CD4-positive, alpha-beta T cell (primary cell): Measurements from ENCODE around the gene L3MBTL1. TPM values are rescaled to one million over a fixed set of nuclear protein-coding genes. Genes with fewer than 3 reads are reported as not detected.

Experiments
- ATAC-seq: fragments of 200-7000 bp; cut with Tn5 transposase; one replicate; pipeline ENCODE4 v1.10.0; 2022; ENCODE audit warnings: mild to moderate bottlenecking; ENCODE audit not compliant: poor library complexity
- CTCF ChIA-PET: fragments of 350-600 bp; sonication (Branson Sonifier 250); formaldehyde crosslinking; loops from one replicate; lab custom pipeline; 2021; ENCODE audit warnings: antibody characterized with exemption, inconsistent platforms; lab: Charles Lee
- POLR2A ChIA-PET: fragments of 350-600 bp; sonication (Branson Sonifier 250); formaldehyde crosslinking; loops from one replicate; lab custom pipeline; 2021; ENCODE audit warnings: antibody characterized with exemption, inconsistent platforms; lab: Charles Lee
- DNase-seq, 14 experiments: peaks; one replicate each; pipeline ENCODE4 v3.0.0-alpha.2; 2013 to 2020; ENCODE audit warnings: mixed read lengths in 2 of 14
- H3K27ac ChIP-seq, 2 donors: one replicate each; pipeline versions ENCODE4 v1.5.1 to v1.7.0; 2013; ENCODE audit warnings: low read length in 2 of 2, low read depth in 1 of 2, mild to moderate bottlenecking in 1 of 2
- H3K27me3 ChIP-seq, 2 experiments: 1 replicate in 1 of 2; 2 replicates in 1 of 2; pipeline versions ENCODE4 v1.6.1 to v1.7.0; 2013; ENCODE audit warnings: low read length in 2 of 2, control low read depth in 1 of 2, mild to moderate bottlenecking in 1 of 2, moderate library complexity in 1 of 2; ENCODE audit not compliant: insufficient read depth in 2 of 2, control insufficient read depth in 1 of 2
- H3K36me3 ChIP-seq: one replicate; pipeline ENCODE4 v1.6.1; 2013; ENCODE audit warnings: low read length, control low read depth; ENCODE audit not compliant: insufficient read depth
- H3K4me1 ChIP-seq: one replicate; pipeline ENCODE4 v1.6.1; 2013; ENCODE audit warnings: low read length, control low read depth; ENCODE audit not compliant: insufficient read depth
- H3K4me3 ChIP-seq: one replicate; pipeline ENCODE4 v1.5.1; 2013; ENCODE audit warnings: mild to moderate bottlenecking, low read length, moderate library complexity
- H3K9me3 ChIP-seq, 2 experiments: 1 replicate in 1 of 2; 2 replicates in 1 of 2; pipeline versions ENCODE4 v1.6.1 to v1.7.0; 2013; ENCODE audit warnings: low read length in 2 of 2, mild to moderate bottlenecking in 2 of 2, control low read depth in 1 of 2, moderate library complexity in 1 of 2; ENCODE audit not compliant: control insufficient read depth in 1 of 2, insufficient read depth in 1 of 2
- H3K27ac Mint-ChIP-seq: one replicate; pipeline ENCODE4 v1.8.0; 2020; ENCODE audit warnings: mixed read lengths
- H3K27me3 Mint-ChIP-seq: one replicate; pipeline ENCODE4 v1.8.0; 2021; ENCODE audit warnings: mixed read lengths
- H3K36me3 Mint-ChIP-seq: one replicate; pipeline ENCODE4 v1.8.0; 2021; ENCODE audit warnings: low read depth, mixed read lengths
- H3K4me1 Mint-ChIP-seq: one replicate; pipeline ENCODE4 v1.8.0; 2021; ENCODE audit warnings: low read depth, mixed read lengths
- H3K4me3 Mint-ChIP-seq: one replicate; pipeline ENCODE4 v1.8.0; 2020; ENCODE audit warnings: mild to moderate bottlenecking, mixed read lengths
- H3K9me3 Mint-ChIP-seq: one replicate; pipeline ENCODE4 v1.8.0; 2020; ENCODE audit warnings: mixed read lengths
- intact Hi-C, 2 experiments: fragments of 100-400 bp; cut with DNase I in 1 of 2; cut with micrococcal nuclease in 1 of 2; formaldehyde crosslinking; loops; one replicate each; pipeline versions ENCODE4 v1.15.1 to v1.9.0; 2023 to 2025; cut with DNase I, micrococcal nuclease
- total RNA-seq, 174 experiments: library from RNA in 2 of 174; stranded (reverse) in 2 of 174; gene quantifications; one replicate each; pipeline ENCODE4 v1.2.3 and lab custom pipeline; 2021 to 2026
- TF ChIP-seq, protein P1 (sequence below): fragments of 200-600 bp; IDR thresholded peaks from one replicate; pipeline ENCODE4 v1.8.0; 2022; ENCODE audit warnings: antibody characterized with exemption, mild to moderate bottlenecking

Gene L3MBTL1
- total RNA-seq, 2 experiments from 2014 or later, result 10.2 to 10.5 TPM

DNA sequence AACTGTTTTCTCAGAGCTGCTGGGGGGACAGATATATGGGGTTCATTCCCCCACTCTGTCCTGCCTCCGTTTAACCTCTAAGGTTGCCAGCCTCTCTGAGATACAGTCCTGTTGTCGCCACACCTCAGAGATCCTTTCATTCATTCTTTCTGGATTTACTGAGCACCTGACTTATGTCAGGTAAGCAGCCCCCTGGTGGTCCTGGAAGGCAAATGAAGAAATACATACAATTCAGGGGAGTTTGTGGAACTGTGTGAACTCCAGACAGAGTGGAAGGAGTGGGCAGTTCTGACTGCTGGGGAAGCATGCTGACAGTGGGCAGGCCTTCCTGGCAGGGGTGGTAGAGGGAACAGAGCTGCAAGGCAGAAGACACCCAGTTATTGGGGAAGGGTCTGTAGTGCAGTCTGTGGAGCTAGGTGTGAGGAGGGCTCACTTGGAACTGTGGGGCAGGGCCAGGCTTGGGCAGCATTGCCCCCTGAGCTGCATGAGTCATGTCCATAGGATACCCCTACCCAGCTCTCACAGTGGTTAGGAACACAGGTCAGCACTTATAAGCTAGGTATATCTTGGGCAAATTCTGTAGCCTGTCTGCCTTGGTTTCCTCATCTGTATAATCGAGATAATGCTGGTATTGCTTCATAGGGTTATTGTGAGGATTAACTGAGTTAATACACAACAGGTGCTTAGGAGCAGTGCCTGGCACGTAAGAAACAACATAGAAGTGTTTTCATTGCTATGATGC is 38.5 kb downstream of the L3MBTL1 start:
- Mint-ChIP-seq H3K9me3 (peaks cover 3% of the 10 kb centered on the region), H3K4me1 (no peaks in the 10 kb centered on the region)
- POLR2A ChIA-PET, result interaction anchor here (1.1 kb wide), 1 partner anchor 15 kb away, joined by 3 read pairs; no protein-coding TSS in a partner anchor

DNA sequence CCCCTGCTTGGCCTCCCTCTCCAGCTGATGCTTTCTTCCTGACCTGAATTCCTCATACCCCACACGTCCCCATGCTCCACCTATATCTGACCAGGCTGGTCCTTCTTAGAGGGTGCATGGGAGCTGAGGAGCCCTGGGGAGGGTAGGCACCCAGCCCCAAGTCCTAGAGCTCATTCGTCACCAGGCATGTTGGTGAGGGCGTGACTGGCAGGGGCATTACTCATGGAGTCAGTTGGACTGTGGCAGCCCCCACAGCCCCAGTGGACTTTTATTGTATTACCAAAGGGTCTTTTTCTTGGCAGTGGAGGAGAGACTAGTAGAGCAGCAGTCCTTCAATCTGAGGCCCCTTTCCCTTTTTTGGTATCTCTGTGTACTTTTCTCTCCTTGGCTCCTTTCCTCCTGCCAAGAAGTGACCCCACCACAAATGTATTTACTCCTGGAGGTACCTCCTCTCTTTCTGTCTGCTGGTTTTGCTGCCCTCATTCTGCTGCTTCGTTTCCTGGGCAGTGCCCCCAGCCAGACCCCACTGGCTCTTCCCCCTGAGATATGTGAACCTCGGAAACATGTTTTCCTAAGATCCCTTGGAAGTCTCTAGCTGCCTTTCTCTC is 40.9 kb downstream of the L3MBTL1 start:
- ATAC-seq (no peak), DNase-seq (no peak)
- Histone ChIP-seq H3K36me3 (no peaks in the 10 kb centered on the region), H3K9me3 (no peaks in the 10 kb centered on the region), H3K27ac (no peak overlapping the region), H3K4me3 (no peak overlapping the region), H3K27me3 (no peaks in the 10 kb centered on the region), H3K4me1 (no peaks in the 10 kb centered on the region)
- H3K36me3 Mint-ChIP-seq, result peaks cover 22% of the 10 kb centered on the region
- H3K27me3 Mint-ChIP-seq, result no peaks in the 10 kb centered on the region
- intact Hi-C loops, result no loop called here
- TF ChIP-seq, protein P1, sequence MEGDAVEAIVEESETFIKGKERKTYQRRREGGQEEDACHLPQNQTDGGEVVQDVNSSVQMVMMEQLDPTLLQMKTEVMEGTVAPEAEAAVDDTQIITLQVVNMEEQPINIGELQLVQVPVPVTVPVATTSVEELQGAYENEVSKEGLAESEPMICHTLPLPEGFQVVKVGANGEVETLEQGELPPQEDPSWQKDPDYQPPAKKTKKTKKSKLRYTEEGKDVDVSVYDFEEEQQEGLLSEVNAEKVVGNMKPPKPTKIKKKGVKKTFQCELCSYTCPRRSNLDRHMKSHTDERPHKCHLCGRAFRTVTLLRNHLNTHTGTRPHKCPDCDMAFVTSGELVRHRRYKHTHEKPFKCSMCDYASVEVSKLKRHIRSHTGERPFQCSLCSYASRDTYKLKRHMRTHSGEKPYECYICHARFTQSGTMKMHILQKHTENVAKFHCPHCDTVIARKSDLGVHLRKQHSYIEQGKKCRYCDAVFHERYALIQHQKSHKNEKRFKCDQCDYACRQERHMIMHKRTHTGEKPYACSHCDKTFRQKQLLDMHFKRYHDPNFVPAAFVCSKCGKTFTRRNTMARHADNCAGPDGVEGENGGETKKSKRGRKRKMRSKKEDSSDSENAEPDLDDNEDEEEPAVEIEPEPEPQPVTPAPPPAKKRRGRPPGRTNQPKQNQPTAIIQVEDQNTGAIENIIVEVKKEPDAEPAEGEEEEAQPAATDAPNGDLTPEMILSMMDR, result no peak
- H3K4me3 Mint-ChIP-seq, result no peak overlapping the region
- no peaks in the 10 kb centered on the region for H3K4me1 Mint-ChIP-seq
- CTCF ChIA-PET, result interaction anchor here (0.6 kb wide), 1 partner anchor 100 kb away, joined by 3 read pairs; no protein-coding TSS in a partner anchor
- peaks cover 3% of the 10 kb centered on the region for H3K9me3 Mint-ChIP-seq
- POLR2A ChIA-PET, result no interaction called here
- H3K27ac Mint-ChIP-seq, result no peak overlapping the region

More for the DNA sequence above, 38.5 kb downstream of the L3MBTL1 start:
- Histone ChIP-seq H3K4me1 (no peaks in the 10 kb centered on the region), H3K27me3 (no peaks in the 10 kb centered on the region), H3K9me3 (no peaks in the 10 kb centered on the region), H3K4me3 (no peak overlapping the region), H3K27ac (no peak overlapping the region), H3K36me3 (no peaks in the 10 kb centered on the region)
- intact Hi-C loops, result no loop called here
- CTCF ChIA-PET, result no interaction called here
- no peak overlapping the region for H3K4me3 Mint-ChIP-seq
- TF ChIP-seq, protein P1, result no peak
- ATAC-seq (no peak), DNase-seq (no peak)
- peaks cover 26% of the 10 kb centered on the region for H3K36me3 Mint-ChIP-seq
- no peaks in the 10 kb centered on the region for H3K27me3 Mint-ChIP-seq
- no peak overlapping the region for H3K27ac Mint-ChIP-seq

DNA sequence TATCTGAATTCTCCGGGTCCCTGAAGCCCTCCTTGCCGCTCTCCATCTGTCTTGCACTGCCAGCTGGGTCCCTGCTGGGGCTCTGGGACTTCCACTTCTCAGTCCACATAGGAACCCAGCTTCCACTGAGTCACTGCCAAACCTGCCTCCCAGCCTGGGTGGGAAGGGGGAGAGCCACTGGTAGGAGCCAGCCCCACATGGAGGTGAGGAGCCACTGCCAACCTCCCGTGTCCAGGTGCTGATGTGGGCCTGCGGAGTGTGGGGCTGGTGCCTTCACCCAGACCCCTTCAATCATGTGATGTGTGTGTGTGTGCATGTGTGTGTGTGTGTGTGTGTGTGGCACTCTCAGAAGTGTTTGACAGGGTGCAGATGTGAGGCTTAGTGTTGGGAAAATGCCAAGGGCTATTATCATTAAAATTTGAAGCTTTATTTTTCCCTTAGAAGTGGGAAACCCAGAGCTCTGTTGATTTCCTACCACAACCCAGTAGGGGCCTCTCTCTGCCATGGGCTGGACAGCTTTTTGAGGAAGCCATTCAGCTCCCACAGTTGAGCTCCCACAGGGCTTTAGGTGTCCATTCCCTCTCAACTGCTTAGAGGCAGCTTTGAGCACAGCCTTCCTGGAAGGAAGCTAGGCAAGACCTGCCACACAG is 42.0 kb downstream of the L3MBTL1 start:
- ChIA-PET CTCF (no interaction called here), POLR2A (no interaction called here)
- intact Hi-C loops, result no loop called here
- Histone ChIP-seq H3K27me3 (no peaks in the 10 kb centered on the region), H3K4me1 (no peaks in the 10 kb centered on the region), H3K27ac (no peak overlapping the region), H3K36me3 (no peaks in the 10 kb centered on the region), H3K4me3 (no peak overlapping the region), H3K9me3 (no peaks in the 10 kb centered on the region)
- H3K27me3 Mint-ChIP-seq, result no peaks in the 10 kb centered on the region
- TF ChIP-seq, protein P1, result no peak
- H3K9me3 Mint-ChIP-seq, result peaks cover 3% of the 10 kb centered on the region
- no peak overlapping the region for H3K27ac Mint-ChIP-seq
- DNase-seq, result no peak
- peaks cover 18% of the 10 kb centered on the region for H3K36me3 Mint-ChIP-seq
- no peak overlapping the region for H3K4me3 Mint-ChIP-seq
- no peak for ATAC-seq
- H3K4me1 Mint-ChIP-seq, result no peaks in the 10 kb centered on the region
